GM12873 (cell line): ENCODE results near the gene CDHR5.

Experiments used
- CTCF ChIP-seq: IDR thresholded peaks from 2 replicates; pipeline ENCODE4 v1.5.1; 2012; ENCODE audit warnings: low read depth, mild to moderate bottlenecking, moderate library complexity, low read length, control low read depth; ENCODE audit not compliant: insufficient read depth; ENCODE audit errors: missing control alignments

The CDHR5 gene

DNA sequence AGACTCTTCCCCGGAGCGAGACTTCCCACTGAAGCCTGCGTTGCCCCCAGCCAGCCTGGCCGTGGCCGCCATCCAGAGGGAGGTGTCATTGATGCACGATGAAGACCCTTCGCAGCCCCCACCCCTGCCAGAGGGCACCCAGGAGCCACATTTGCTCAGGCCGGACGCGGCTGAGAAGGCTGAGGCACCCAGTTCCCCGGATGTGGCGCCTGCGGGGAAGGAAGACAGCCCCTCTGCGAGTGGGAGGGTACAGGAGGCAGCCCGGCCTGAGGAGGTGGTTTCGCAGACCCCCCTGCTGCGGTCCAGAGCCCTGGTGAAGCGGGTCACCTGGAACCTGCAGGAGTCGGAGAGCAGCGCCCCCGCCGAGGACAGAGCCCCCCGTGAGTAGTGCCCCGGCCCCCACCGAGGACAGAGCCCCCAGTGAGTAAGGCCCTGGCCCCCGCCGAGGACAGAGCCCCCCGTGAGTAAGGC is 15.4 kb downstream of the CDHR5 start:
- no peak for TF ChIP-seq CTCF

DNA sequence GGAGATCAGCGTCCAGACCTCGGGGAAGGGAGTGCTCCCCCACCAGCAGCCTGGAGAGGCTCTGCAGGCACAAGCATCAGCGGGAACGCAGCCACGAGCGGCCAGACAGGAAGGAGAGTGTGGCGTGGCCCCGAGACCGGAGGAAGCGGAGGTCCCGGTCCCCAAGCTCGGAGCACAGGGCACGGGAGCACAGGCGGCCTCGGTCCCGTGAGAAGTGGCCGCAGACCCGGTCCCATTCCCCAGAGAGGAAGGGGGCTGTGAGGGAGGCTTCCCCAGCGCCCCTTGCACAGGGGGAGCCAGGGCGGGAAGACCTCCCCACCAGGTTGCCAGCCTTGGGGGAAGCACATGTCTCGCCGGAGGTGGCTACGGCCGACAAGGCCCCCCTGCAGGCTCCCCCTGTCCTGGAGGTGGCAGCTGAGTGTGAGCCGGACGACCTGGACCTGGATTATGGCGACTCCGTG is 15.9 kb downstream of the CDHR5 start:
- TF ChIP-seq CTCF: no peak

DNA sequence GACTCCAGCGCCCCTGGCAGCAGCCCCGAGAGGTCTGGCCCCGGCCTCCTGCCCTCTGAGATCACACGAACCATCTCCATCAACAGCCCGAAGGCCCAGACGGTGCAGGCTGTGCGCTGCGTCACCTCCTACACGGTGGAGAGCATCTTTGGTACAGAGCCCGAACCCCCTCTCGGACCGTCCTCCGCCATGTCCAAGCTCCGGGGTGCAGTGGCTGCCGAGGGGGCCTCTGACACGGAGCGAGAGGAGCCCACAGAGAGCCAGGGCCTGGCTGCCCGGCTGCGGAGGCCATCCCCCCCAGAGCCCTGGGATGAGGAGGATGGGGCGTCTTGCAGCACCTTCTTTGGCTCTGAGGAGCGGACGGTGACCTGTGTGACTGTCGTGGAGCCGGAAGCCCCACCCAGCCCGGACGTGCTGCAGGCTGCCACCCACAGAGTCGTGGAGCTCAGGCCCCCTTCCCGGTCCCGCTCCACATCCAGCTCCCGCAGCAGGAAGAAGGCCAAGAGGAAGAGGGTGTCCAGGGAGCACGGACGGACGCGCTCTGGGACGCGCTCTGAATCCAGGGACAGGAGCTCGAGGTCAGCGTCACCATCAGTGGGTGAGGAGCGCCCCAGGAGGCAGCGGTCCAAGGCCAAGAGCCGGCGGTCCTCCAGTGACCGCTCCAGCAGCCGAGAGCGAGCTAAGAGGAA is 16.6 kb downstream of the CDHR5 start:
- TF ChIP-seq CTCF: no peak

- no peak for TF ChIP-seq CTCF
Observed at GRCh38 chr11:607020-607780, 17.6 kb downstream of the CDHR5 start.

- TF ChIP-seq CTCF: no peak
Observed at GRCh38 chr11:606245-606644, 18.5 kb downstream of the CDHR5 start.

GRCh38 chr11:605286-606129 is 19.2 kb downstream of the CDHR5 start:
- TF ChIP-seq CTCF: no peak

DNA sequence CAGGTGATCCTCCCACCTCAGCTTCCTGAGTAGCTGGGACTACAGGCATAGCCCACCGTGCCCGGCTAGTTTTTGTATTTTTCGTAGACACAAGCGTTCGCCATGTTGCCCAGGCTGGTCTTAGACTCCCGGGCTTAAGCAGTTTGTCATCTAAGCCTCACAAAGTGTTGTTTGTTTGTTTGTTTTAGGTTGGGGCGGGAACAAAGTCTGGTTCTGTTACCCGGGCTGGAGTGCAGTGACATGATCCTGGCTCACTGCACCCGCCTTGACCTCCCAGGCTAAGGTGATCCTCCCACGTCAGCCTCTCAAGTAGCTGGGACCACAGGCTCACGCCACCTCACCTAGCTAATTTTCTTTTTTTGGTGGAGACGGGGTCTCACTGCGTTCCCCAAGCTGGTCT is 21.6 kb downstream of the CDHR5 start:
- TF ChIP-seq CTCF: no peak
